SK-N-SH (cell line): ENCODE results near the gene INSRR. TPM values are rescaled to one million over a fixed set of nuclear protein-coding genes. Genes with fewer than 3 reads are reported as not detected.

Experiments
- CTCF ChIA-PET: fragments of 300-600, 350-600 bp; formaldehyde crosslinking; extraction: SDS; loops from one replicate; lab custom pipeline; 2021; lab: Yijun Ruan, JAX
- POLR2A ChIA-PET: fragments of 350-600 bp; sonication (Branson Sonifier 250); formaldehyde crosslinking; extraction: SDS; loops from one replicate; lab custom pipeline; 2020; ENCODE audit warnings: antibody characterized with exemption, inconsistent platforms; lab: Yijun Ruan, JAX
- DNase-seq: peaks from one replicate; pipeline ENCODE4 v3.0.0; 2012
- H2AFZ ChIP-seq: fragments of 200-600 bp; sonication (generic); 2 replicates; pipeline ENCODE4 v1.8.1; 2016; ENCODE audit warnings: antibody characterized with exemption, mild to moderate bottlenecking, low read depth
- H3F3A ChIP-seq: fragments of 200-600 bp; sonication (generic); replicated peaks from 2 replicates; pipeline ENCODE3; 2016; ENCODE audit warnings: antibody characterized with exemption, mild to moderate bottlenecking; ENCODE audit not compliant: insufficient read depth
- H3K27ac ChIP-seq, 2 experiments: fragments of 200-500 bp in 1 of 2; fragments of 200-600 bp in 1 of 2; sonication (Bioruptor generic) in 1 of 2; sonication (generic), shearing (Covaris generic) in 1 of 2; 2 replicates each; pipeline versions ENCODE4 v1.5.1 to v1.6.1; 2014 to 2016; ENCODE audit warnings: low read depth in 2 of 2, inconsistent platforms in 1 of 2, low read length in 1 of 2, mild to moderate bottlenecking in 1 of 2, mixed read lengths in 1 of 2
- H3K27me3 ChIP-seq: fragments of 200-600 bp; sonication (generic), shearing (Covaris generic); 2 replicates; pipeline ENCODE4 v1.6.1; 2016; ENCODE audit warnings: mixed run types; ENCODE audit not compliant: insufficient read depth
- H3K36me3 ChIP-seq, 2 experiments: fragments of 200-500 bp in 1 of 2; fragments of 200-600 bp in 1 of 2; sonication (Bioruptor generic) in 1 of 2; sonication (generic) in 1 of 2; replicated peaks in 1 of 2; 2 replicates each; pipeline versions ENCODE3 to v1.5.1; 2014 to 2016; ENCODE audit warnings: low read length in 1 of 2, mild to moderate bottlenecking in 1 of 2; ENCODE audit not compliant: insufficient read depth in 2 of 2, control insufficient read depth in 1 of 2
- H3K4me1 ChIP-seq, 2 experiments: fragments of 200-500 bp in 1 of 2; fragments of 200-600 bp in 1 of 2; sonication (Bioruptor generic) in 1 of 2; sonication (generic), shearing (Covaris generic) in 1 of 2; 2 replicates each; pipeline versions ENCODE4 v1.5.1 to v1.6.1; 2014 to 2016; ENCODE audit warnings: low read depth in 1 of 2, low read length in 1 of 2, mixed run types in 1 of 2; ENCODE audit not compliant: insufficient read depth in 2 of 2, control insufficient read depth in 1 of 2
- H3K4me2 ChIP-seq: fragments of 200-600 bp; sonication (generic), shearing (Covaris generic); 2 replicates; pipeline ENCODE4 v1.6.1; 2017; ENCODE audit warnings: mixed run types
- H3K4me3 ChIP-seq, 2 experiments: fragments of 200-500 bp in 1 of 2; fragments of 200-600 bp in 1 of 2; sonication (Bioruptor generic) in 1 of 2; sonication (generic), shearing (Covaris generic) in 1 of 2; 2 replicates each; pipeline versions ENCODE4 v1.5.1 to v1.8.1; 2014 to 2016; ENCODE audit warnings: low read depth in 2 of 2, inconsistent platforms in 1 of 2, low read length in 1 of 2, mild to moderate bottlenecking in 1 of 2, mixed read lengths in 1 of 2, moderate library complexity in 1 of 2
- H3K79me2 ChIP-seq: fragments of 200-600 bp; sonication (generic); 2 replicates; pipeline ENCODE4 v1.8.1; 2017; ENCODE audit warnings: mild to moderate bottlenecking; ENCODE audit not compliant: insufficient read depth
- H3K9ac ChIP-seq: fragments of 200-600 bp; sonication (generic); 2 replicates; pipeline ENCODE4 v1.6.1; 2017; ENCODE audit warnings: mixed run types
- H3K9me2 ChIP-seq: fragments of 200-600 bp; sonication (generic); 2 replicates; pipeline ENCODE4 v1.6.1; 2017; ENCODE audit warnings: mixed run types
- H3K9me3 ChIP-seq: fragments of 200-600 bp; sonication (generic); 2 replicates; pipeline ENCODE4 v1.6.1; 2017; ENCODE audit warnings: mixed run types, mild to moderate bottlenecking, moderate library complexity
- H4K20me1 ChIP-seq: fragments of 200-600 bp; sonication (generic); 2 replicates; pipeline ENCODE4 v1.6.1; 2017; ENCODE audit warnings: mild to moderate bottlenecking, mixed run types; ENCODE audit not compliant: insufficient read depth
- ELF1 ChIP-seq: IDR thresholded peaks from 2 replicates; pipeline ENCODE4 v1.4.0; 2012
- EP300 ChIP-seq, 2 experiments: IDR thresholded peaks; 2 replicates each; pipeline versions ENCODE4 v1.4.0 to v1.6.1; 2012; ENCODE audit warnings: borderline replicate concordance in 1 of 2, low read depth in 1 of 2, low read length in 1 of 2
- EZH2phosphoT487 ChIP-seq: fragments of 200-600 bp; sonication (generic); IDR thresholded peaks from 2 replicates; pipeline ENCODE4 v1.6.1; 2017; ENCODE audit warnings: low read depth, mixed run types, mild to moderate bottlenecking, antibody characterized with exemption, moderate library complexity, borderline replicate concordance
- FOSL2 ChIP-seq: IDR thresholded peaks from 2 replicates; pipeline ENCODE4 v1.4.0; 2012; ENCODE audit warnings: low read depth, mild to moderate bottlenecking, moderate library complexity, borderline replicate concordance
- FOXM1 ChIP-seq: IDR thresholded peaks from 2 replicates; pipeline ENCODE4 v1.4.0; 2012; ENCODE audit warnings: low read depth, mild to moderate bottlenecking
- GABPA ChIP-seq: IDR thresholded peaks from 2 replicates; pipeline ENCODE4 v1.4.0; 2012; ENCODE audit warnings: low read depth, mild to moderate bottlenecking
- JUND ChIP-seq: IDR thresholded peaks from 2 replicates; pipeline ENCODE4 v1.4.0; 2012
- MEF2A ChIP-seq: IDR thresholded peaks from 2 replicates; pipeline ENCODE4 v1.4.0; 2012; ENCODE audit warnings: low read depth, borderline replicate concordance
- NRF1 ChIP-seq: IDR thresholded peaks from 2 replicates; pipeline ENCODE4 v1.6.1; 2012; ENCODE audit warnings: low read depth, mild to moderate bottlenecking, low read length
- RAD21 ChIP-seq: IDR thresholded peaks from 2 replicates; pipeline ENCODE4 v1.6.1; 2012; ENCODE audit warnings: mild to moderate bottlenecking, low read length
- RCOR1 ChIP-seq: fragments of 150-350 bp; IDR thresholded peaks from 2 replicates; pipeline ENCODE4 v1.6.1; 2017; ENCODE audit warnings: antibody characterized with exemption, low read length
- REST ChIP-seq: IDR thresholded peaks from 2 replicates; pipeline ENCODE4 v1.6.1; 2012; ENCODE audit warnings: mild to moderate bottlenecking, low read depth, low read length, moderate library complexity
- RXRA ChIP-seq: IDR thresholded peaks from 2 replicates; pipeline ENCODE4 v1.4.0; 2012; ENCODE audit warnings: low read depth, mild to moderate bottlenecking, borderline replicate concordance
- SIN3A ChIP-seq: IDR thresholded peaks from 2 replicates; pipeline ENCODE4 v1.6.1; 2012; ENCODE audit warnings: low read depth, mild to moderate bottlenecking, low read length, moderate library complexity, borderline replicate concordance
- SMC3 ChIP-seq: IDR thresholded peaks from 2 replicates; pipeline ENCODE4 v1.6.1; 2012; ENCODE audit warnings: low read depth, low read length, improper control_type of control experiment
- TAF1 ChIP-seq: IDR thresholded peaks from 2 replicates; pipeline ENCODE4 v1.6.1; 2012; ENCODE audit warnings: low read depth, mild to moderate bottlenecking, low read length, moderate library complexity, borderline replicate concordance
- TCF12 ChIP-seq: IDR thresholded peaks from 2 replicates; pipeline ENCODE4 v1.4.0; 2012
- TEAD4 ChIP-seq: IDR thresholded peaks from 2 replicates; pipeline ENCODE4 v1.4.0; 2012; ENCODE audit warnings: mild to moderate bottlenecking, borderline replicate concordance; ENCODE audit not compliant: insufficient read depth
- USF2 ChIP-seq: fragments of 150-350 bp; IDR thresholded peaks from 2 replicates; pipeline ENCODE4 v1.6.1; 2017; ENCODE audit warnings: antibody characterized with exemption, low read length, low read depth, borderline replicate concordance
- YY1 ChIP-seq: IDR thresholded peaks from 2 replicates; pipeline ENCODE4 v1.4.0; 2012; ENCODE audit warnings: low read depth, mild to moderate bottlenecking
- WGBS: methylation state at CpG from one replicate; pipeline ENCODE4 v1.1.6; 2017; ENCODE audit warnings: low lambda C conversion rate; 5-methylcytosine and 5-hydroxymethylcytosine counted together
- polyA plus RNA-seq, 3 experiments: library from polyadenylated mRNA; depleted of rRNA; stranded (reverse); fragments of >200 nt; gene quantifications; 2 replicates each; pipeline ENCODE4 v1.2.3, GENCODE V29; 2012
- TF ChIP-seq, protein P1 (sequence below): fragments of 200-600 bp; sonication (generic); IDR thresholded peaks from 2 replicates; pipeline ENCODE4 v1.6.1; 2017; ENCODE audit warnings: antibody characterized with exemption, mild to moderate bottlenecking, moderate library complexity
- TF ChIP-seq, protein P2 (sequence below): IDR thresholded peaks from 2 replicates; pipeline ENCODE4 v1.4.0; 2012; ENCODE audit warnings: low read depth
- TF ChIP-seq, protein P3 (sequence below): IDR thresholded peaks from 2 replicates; pipeline ENCODE4; 2012

The INSRR gene
- polyA plus RNA-seq, 1 of the 3 experiments (the other 2 are of a cell fraction), result 0.20 TPM

DNA sequence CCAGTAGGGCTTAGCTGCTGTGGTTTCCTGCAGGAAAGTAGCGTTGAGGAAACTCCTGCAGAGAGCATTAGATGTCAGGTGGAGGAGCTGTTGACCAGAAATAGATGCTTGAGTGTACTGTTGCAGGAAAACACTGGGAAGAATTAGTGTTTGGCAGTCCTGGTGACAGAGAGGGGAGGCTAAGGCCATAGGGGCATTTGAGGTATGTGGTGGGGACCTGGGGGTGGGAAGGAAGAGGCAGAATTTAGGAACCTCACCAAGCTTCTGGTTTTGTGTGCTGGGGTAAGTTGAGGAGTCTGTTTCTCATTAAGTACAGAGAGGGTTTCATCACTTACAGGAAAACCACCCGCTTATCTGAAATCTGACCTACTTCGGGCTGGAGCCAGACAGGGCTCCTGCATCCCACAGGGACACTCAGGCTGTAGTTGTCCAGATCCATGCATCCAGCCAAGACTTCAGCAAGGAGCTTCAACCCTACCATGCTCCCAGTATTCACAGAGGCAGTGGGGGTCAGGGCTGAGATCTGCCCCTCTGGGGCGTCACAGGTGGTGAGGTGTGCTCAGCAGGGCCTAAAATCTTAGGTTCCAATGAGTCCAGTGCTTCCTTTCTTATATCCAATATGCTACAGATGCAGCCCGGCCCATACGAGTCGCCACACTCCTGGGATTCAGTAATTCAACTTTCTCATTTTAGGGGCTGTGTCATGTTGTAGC is 57.4 kb downstream of the INSRR start (continued):
- TF ChIP-seq USF2, result no peak
- peak; percentile 76; the same call in 1 of the 2 replicates for TF ChIP-seq TEAD4
- TF ChIP-seq TAF1, result 0 out of 2 replicates have a peak, but pooled peaks have one; percentile 28
- TF ChIP-seq YY1, result no peak
- TF ChIP-seq FOSL2, result 0 out of 2 replicates have a peak, but pooled peaks have one; percentile 7
- TF ChIP-seq REST, result peak; percentile 68; the same call in 1 of the 2 replicates
- TF ChIP-seq EP300 (IDR thresholded peaks at IDR 0.05; ENCODE audit: borderline replicate concordance in 1 of 2, low read depth in 1 of 2, low read length in 1 of 2), result peak; percentile 79 to 99; a peak in 3 of 4 replicates
- peak; percentile 85 for TF ChIP-seq RAD21
- TF ChIP-seq, all 33 proteins: peak for 23

DNA sequence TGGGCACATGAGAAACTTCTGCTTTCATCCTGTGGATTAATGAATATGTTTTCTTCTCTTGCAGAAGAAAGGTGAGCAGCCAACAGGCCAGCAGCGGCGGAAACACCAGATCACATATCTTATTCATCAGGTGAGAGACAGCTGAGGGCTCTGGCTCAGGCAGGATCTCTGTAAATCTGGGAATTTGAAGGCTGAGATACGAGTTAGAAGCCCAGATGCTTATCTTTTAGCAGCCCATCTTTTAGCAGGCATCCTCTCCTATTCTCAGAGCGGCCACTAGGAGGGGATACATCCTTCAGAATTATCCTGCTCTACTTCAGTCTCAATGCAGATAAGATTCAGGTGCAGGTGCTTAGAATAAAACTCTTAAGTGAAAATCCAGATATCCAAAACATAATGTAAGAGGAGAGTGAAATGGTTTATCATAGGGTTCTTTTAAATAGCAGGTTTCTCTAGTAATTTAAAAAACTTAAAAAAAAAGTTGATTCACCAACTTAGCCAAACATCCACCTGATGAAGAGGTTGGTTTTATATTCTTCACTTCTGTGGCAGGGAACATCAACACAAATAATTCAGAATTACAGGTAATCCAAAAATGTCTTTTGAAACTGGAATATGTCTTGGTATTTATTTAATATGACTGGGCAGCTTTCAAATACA is 61.6 kb downstream of the INSRR start:
- H3K4me3 ChIP-seq, result no peak overlapping the region; a peak in 1 of 4 replicates
- H3K4me2 ChIP-seq, result no peak overlapping the region
- H3K36me3 ChIP-seq, result peaks cover 50 to 74% of the 10 kb centered on the region in 2 experiments
- no peaks in the 10 kb centered on the region for H3K27me3 ChIP-seq
- peaks cover 20 to 59% of the 10 kb centered on the region in 2 experiments for H3K4me1 ChIP-seq
- peaks cover 31% of the 10 kb centered on the region for H3F3A ChIP-seq
- no peak overlapping the region for H2AFZ ChIP-seq
- DNase-seq, result peak; percentile 68
- 24% methylated on average over 4 of the region's 4 CpGs for WGBS
- POLR2A ChIA-PET, result interaction anchor here (0.9 to 2.9 kb wide), 5 partner anchors 24 to 65 kb away, joined by 3 to 16 read pairs (median 5); partner anchors contain the start of genes INSRR and NTRK1
- no peak overlapping the region for H3K9ac ChIP-seq
- no peaks in the 10 kb centered on the region for H3K79me2 ChIP-seq
- peaks cover 41% of the 10 kb centered on the region for H4K20me1 ChIP-seq
- peak overlapping the region in 1 of 2 experiments; percentile 85; a peak in 2 of 4 replicates for H3K27ac ChIP-seq
- H3K9me2 ChIP-seq, result no peaks in the 10 kb centered on the region
- CTCF ChIA-PET, result interaction anchor here (0.6 to 16.9 kb wide), 38 partner anchors 9 to 156 kb away, joined by 3 to 566 read pairs (median 6); partner anchors contain the start of genes HDGF, INSRR, ISG20L2 and METTL25B
- H3K9me3 ChIP-seq, result no peaks in the 10 kb centered on the region
- TF ChIP-seq TCF12, result no peak
- TF ChIP-seq NRF1, result no peak
- TF ChIP-seq, protein P1, sequence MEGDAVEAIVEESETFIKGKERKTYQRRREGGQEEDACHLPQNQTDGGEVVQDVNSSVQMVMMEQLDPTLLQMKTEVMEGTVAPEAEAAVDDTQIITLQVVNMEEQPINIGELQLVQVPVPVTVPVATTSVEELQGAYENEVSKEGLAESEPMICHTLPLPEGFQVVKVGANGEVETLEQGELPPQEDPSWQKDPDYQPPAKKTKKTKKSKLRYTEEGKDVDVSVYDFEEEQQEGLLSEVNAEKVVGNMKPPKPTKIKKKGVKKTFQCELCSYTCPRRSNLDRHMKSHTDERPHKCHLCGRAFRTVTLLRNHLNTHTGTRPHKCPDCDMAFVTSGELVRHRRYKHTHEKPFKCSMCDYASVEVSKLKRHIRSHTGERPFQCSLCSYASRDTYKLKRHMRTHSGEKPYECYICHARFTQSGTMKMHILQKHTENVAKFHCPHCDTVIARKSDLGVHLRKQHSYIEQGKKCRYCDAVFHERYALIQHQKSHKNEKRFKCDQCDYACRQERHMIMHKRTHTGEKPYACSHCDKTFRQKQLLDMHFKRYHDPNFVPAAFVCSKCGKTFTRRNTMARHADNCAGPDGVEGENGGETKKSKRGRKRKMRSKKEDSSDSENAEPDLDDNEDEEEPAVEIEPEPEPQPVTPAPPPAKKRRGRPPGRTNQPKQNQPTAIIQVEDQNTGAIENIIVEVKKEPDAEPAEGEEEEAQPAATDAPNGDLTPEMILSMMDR, result peak; percentile 94
- TF ChIP-seq JUND, result no peak
- TF ChIP-seq RXRA, result no peak
- peak; percentile 78 for TF ChIP-seq RCOR1
- TF ChIP-seq MEF2A, result no peak
- TF ChIP-seq, protein P2, sequence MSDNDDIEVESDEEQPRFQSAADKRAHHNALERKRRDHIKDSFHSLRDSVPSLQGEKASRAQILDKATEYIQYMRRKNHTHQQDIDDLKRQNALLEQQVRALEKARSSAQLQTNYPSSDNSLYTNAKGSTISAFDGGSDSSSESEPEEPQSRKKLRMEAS, result no peak
- no peak for TF ChIP-seq ELF1
- TF ChIP-seq SMC3, result peak; percentile 88
- peak; percentile 90 for TF ChIP-seq RAD21
- no peak for TF ChIP-seq SIN3A
- TF ChIP-seq FOXM1, result no peak
- no peak for TF ChIP-seq EZH2phosphoT487
- TF ChIP-seq, protein P3, sequence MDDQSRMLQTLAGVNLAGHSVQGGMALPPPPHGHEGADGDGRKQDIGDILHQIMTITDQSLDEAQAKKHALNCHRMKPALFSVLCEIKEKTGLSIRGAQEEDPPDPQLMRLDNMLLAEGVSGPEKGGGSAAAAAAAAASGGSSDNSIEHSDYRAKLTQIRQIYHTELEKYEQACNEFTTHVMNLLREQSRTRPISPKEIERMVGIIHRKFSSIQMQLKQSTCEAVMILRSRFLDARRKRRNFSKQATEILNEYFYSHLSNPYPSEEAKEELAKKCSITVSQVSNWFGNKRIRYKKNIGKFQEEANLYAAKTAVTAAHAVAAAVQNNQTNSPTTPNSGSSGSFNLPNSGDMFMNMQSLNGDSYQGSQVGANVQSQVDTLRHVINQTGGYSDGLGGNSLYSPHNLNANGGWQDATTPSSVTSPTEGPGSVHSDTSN, result no peak
- no peak for TF ChIP-seq FOSL2
- no peak for TF ChIP-seq GABPA
